H1 (cell line): Measurements from ENCODE around the gene PCNX4. TPM values are rescaled to one million over a fixed set of nuclear protein-coding genes. Genes with fewer than 3 reads are reported as not detected.

Experiments used
- CHD7 ChIP-seq: fragments of 300-600 bp; sonication (generic); IDR thresholded peaks from 2 replicates; pipeline ENCODE4 v1.7.1; 2012; ENCODE audit warnings: low read length, moderate library complexity, mild to moderate bottlenecking, inconsistent platforms; ENCODE audit not compliant: insufficient replicate concordance
- polyA plus RNA-seq, 7 experiments: library from polyadenylated mRNA; depleted of rRNA in 3 of 7; stranded (reverse) in 5 of 7; unstranded in 2 of 7; fragments of >200 nt in 5 of 7; fragments of 200-250 nt in 2 of 7; gene quantifications; 1 replicate in 5 of 7; 2 replicates in 1 of 7; 4 replicates in 1 of 7; pipeline versions ENCODE4 v1.2.1 to v1.2.3, GENCODE V29; 2011 to 2013; ENCODE audit warnings: missing spikeins in 2 of 7, mixed read lengths in 2 of 7
- total RNA-seq: library from RNA; stranded (reverse); fragmentation: NEBNext Ultra II Directional; extraction: Animal tissue kit (Norgen Biotek cat#: 25700); gene quantifications from 2 replicates; pipeline ENCODE4 v1.2.1, GENCODE V29; 2021

The PCNX4 gene
- total and polyA plus RNA-seq, 2 of the 8 experiments (the other 6 are each of a cell fraction or from before 2014, with no cell fraction given), result 28.4 to 35.5 TPM

- TF ChIP-seq CHD7, result no peak
- TF ChIP-seq, all 59 proteins: peak for 0
Observed at GRCh38 chr14:60212503-60213371, 121.0 kb downstream of the PCNX4 start (continued).
